ENCODE measurements around the gene GSN.

Gene GSN

GRCh38 chr9:121301881-121302286 is 33.9 kb downstream of the GSN start:
- TF ChIP-seq CTCF (IDR thresholded peaks at IDR 0.05; ENCODE audit: low read depth, low read length) (no peak), MAX (IDR thresholded peaks at IDR 0.05; ENCODE audit: low read depth, low read length) (no peak), POLR2A (IDR thresholded peaks at IDR 0.05; ENCODE audit: extremely low read depth, insufficient read length) (no peak), MYC (IDR thresholded peaks at IDR 0.05; ENCODE audit: low read depth, low read length) (no peak)
- H3K4me3 ChIP-seq (ENCODE audit: low read depth, low read length), result no peak overlapping the region
- DNase-seq (ENCODE audit: low read depth), result no peak

GRCh38 chr9:121302341-121302740 is 34.4 kb downstream of the GSN start:
- no peak for TF ChIP-seq POLR2A (IDR thresholded peaks at IDR 0.05; ENCODE audit: extremely low read depth, insufficient read length)
- TF ChIP-seq CTCF (IDR thresholded peaks at IDR 0.05; ENCODE audit: low read depth, low read length), result no peak
- no peak for TF ChIP-seq MYC (IDR thresholded peaks at IDR 0.05; ENCODE audit: low read depth, low read length)
- no peak for TF ChIP-seq MAX (IDR thresholded peaks at IDR 0.05; ENCODE audit: low read depth, low read length)
- no peak overlapping the region for H3K4me3 ChIP-seq (ENCODE audit: low read depth, low read length)
- no peak for DNase-seq (ENCODE audit: low read depth)

- no peak for TF ChIP-seq POLR2A (IDR thresholded peaks at IDR 0.05; ENCODE audit: extremely low read depth, insufficient read length)
- no peak for TF ChIP-seq MAX (IDR thresholded peaks at IDR 0.05; ENCODE audit: low read depth, low read length)
- no peak for TF ChIP-seq MYC (IDR thresholded peaks at IDR 0.05; ENCODE audit: low read depth, low read length)
- no peak for TF ChIP-seq CTCF (IDR thresholded peaks at IDR 0.05; ENCODE audit: low read depth, low read length)
- no peak for DNase-seq (ENCODE audit: low read depth)
- no peak overlapping the region for H3K4me3 ChIP-seq (ENCODE audit: low read depth, low read length)
Observed at GRCh38 chr9:121302786-121303185, 34.8 kb downstream of the GSN start.

- TF ChIP-seq MAX (IDR thresholded peaks at IDR 0.05; ENCODE audit: low read depth, low read length) (no peak), MYC (IDR thresholded peaks at IDR 0.05; ENCODE audit: low read depth, low read length) (no peak), CTCF (IDR thresholded peaks at IDR 0.05; ENCODE audit: low read depth, low read length) (no peak), POLR2A (IDR thresholded peaks at IDR 0.05; ENCODE audit: extremely low read depth, insufficient read length) (no peak)
- no peak for DNase-seq (ENCODE audit: low read depth)
Observed at GRCh38 chr9:121303456-121304451, 35.8 kb downstream of the GSN start.

GRCh38 chr9:121304707-121305106 is 36.7 kb downstream of the GSN start:
- no peak for TF ChIP-seq CTCF (IDR thresholded peaks at IDR 0.05; ENCODE audit: low read depth, low read length)
- TF ChIP-seq MYC (IDR thresholded peaks at IDR 0.05; ENCODE audit: low read depth, low read length), result no peak
- no peak overlapping the region for H3K4me3 ChIP-seq (ENCODE audit: low read depth, low read length)
- DNase-seq (ENCODE audit: low read depth), result no peak

More at GRCh38 chr9:121303456-121304451, 35.8 kb downstream of the GSN start:
- H3K4me3 ChIP-seq (ENCODE audit: low read depth, low read length), result no peak overlapping the region
